ENCODE measurements around the gene SHISA5. TPM values are rescaled to one million over a fixed set of nuclear protein-coding genes. Genes with fewer than 3 reads are reported as not detected.

The SHISA5 gene
- total RNA-seq, 6 experiments from 2014 or later: 76.3 to 118 (median 101) TPM

GRCh38 chr3:48439820-48440589 lies 64.0 kb downstream of the SHISA5 start, which contains the start of the genes CCDC51 and TMA7:
TSS of gene CCDC51 (minus strand) at chr3:48440119. CDS start at chr3:48435128, 4,991 bp downstream.
TSS of gene TMA7 (plus strand) at chr3:48440257. CDS start at chr3:48440297, 40 bp downstream.
- TF ChIP-seq POLR2A (IDR thresholded peaks at IDR 0.05): peak; percentile 90
- no peak for TF ChIP-seq CTCF (IDR thresholded peaks at IDR 0.05)
- intact Hi-C loops (cut with DNase I): loop anchor here (5.0 kb wide), 2 partner anchors 43 to 168 kb away; no protein-coding TSS in a partner anchor
- Histone ChIP-seq H3K27ac (peak within 1 kb of the TSS; percentile 78 to 83 (median 78)), H3K4me1 (peaks cover 0 to 18% (median 4%) of the 10 kb centered on the region in 4 donors), H3K36me3 (peaks cover 0 to 26% (median under 1%) of the 10 kb centered on the region in 4 donors), H3K9me3 (no peaks in the 10 kb centered on the region), H3K4me3 (peak within 1 kb of the TSS; percentile 72 to 86 (median 75)), H3K27me3 (no peaks in the 10 kb centered on the region)
- under 1% methylated on average over 40 of the region's 54 CpGs for WGBS (ENCODE audit: insufficient coverage, low coverage, low lambda C conversion rate, missing lambda C conversion rate)
- DNase-seq (peak; percentile 99), ATAC-seq (peak; percentile 95 to 97 (median 96))

- Histone ChIP-seq H3K4me1 (peaks cover 0 to 18% (median 7%) of the 10 kb centered on the region in 4 donors), H3K4me3 (no peak overlapping the region), H3K27ac (no peak overlapping the region), H3K27me3 (no peaks in the 10 kb centered on the region), H3K9me3 (no peaks in the 10 kb centered on the region), H3K36me3 (peaks cover 0 to 21% (median under 1%) of the 10 kb centered on the region in 4 donors)
- ATAC-seq (no peak), DNase-seq (no peak)
- 86% methylated on average over 4 of the region's 4 CpGs for WGBS (ENCODE audit: insufficient coverage, low coverage, low lambda C conversion rate, missing lambda C conversion rate)
- TF ChIP-seq CTCF (IDR thresholded peaks at IDR 0.05) (no peak), POLR2A (IDR thresholded peaks at IDR 0.05) (no peak)
- intact Hi-C loops (cut with DNase I): loop anchor here (5.0 kb wide), 2 partner anchors 41 to 166 kb away; no protein-coding TSS in a partner anchor
These were observed 66.2 kb downstream of the SHISA5 start for GRCh38 chr3:48437812-48438211.

- H3K27me3 ChIP-seq: no peaks in the 10 kb centered on the region
- no peaks in the 10 kb centered on the region for H3K9me3 ChIP-seq
- no peak overlapping the region for H3K27ac ChIP-seq
- DNase-seq (no peak), ATAC-seq (no peak)
- 75% methylated on average over 7 of the region's 7 CpGs for WGBS (ENCODE audit: insufficient coverage, low coverage, low lambda C conversion rate, missing lambda C conversion rate)
- H3K4me1 ChIP-seq: peaks cover 0 to 18% (median 6%) of the 10 kb centered on the region in 4 donors
- TF ChIP-seq CTCF (IDR thresholded peaks at IDR 0.05) (no peak), POLR2A (IDR thresholded peaks at IDR 0.05) (no peak)
- intact Hi-C loops (cut with DNase I): loop anchor here (5.0 kb wide), 2 partner anchors 40 to 165 kb away; no protein-coding TSS in a partner anchor
- peaks cover 0 to 19% (median 0%) of the 10 kb centered on the region in 4 donors for H3K36me3 ChIP-seq
- H3K4me3 ChIP-seq: no peak overlapping the region
These were observed 67.1 kb downstream of the SHISA5 start for GRCh38 chr3:48436855-48437254.

- TF ChIP-seq CTCF (IDR thresholded peaks at IDR 0.05) (no peak), POLR2A (IDR thresholded peaks at IDR 0.05) (no peak)
- Histone ChIP-seq H3K4me1 (peaks cover 0 to 18% (median 5%) of the 10 kb centered on the region in 4 donors), H3K27me3 (no peaks in the 10 kb centered on the region), H3K27ac (no peak overlapping the region), H3K36me3 (peaks cover 0 to 15% (median 0%) of the 10 kb centered on the region in 4 donors), H3K4me3 (no peak overlapping the region), H3K9me3 (no peaks in the 10 kb centered on the region)
- intact Hi-C loops (cut with DNase I): loop anchor here (5.0 kb wide), 2 partner anchors 39 to 164 kb away; no protein-coding TSS in a partner anchor
- ATAC-seq: no peak
- no peak for DNase-seq
- WGBS (ENCODE audit: insufficient coverage, low coverage, low lambda C conversion rate, missing lambda C conversion rate): 40% methylated on average over 1 of the region's 1 CpG
These were observed 67.5 kb downstream of the SHISA5 start for GRCh38 chr3:48436477-48436787.

Data from right lobe of liver (tissue), 6 donors.